HG03064 (cell line): ENCODE data around the gene ZNF296.
"Not testable (repeated sequence)": the region's sequence is repeated elsewhere in the genome, so short reads cannot be mapped to it uniquely, and the experiment has no call there.

Source experiments
- ATAC-seq: cut with Tn5 transposase; IDR thresholded peaks from one replicate; pipeline ENCODE4 v1.9.1; 2021; ENCODE audit warnings: low read depth; ENCODE audit not compliant: unreplicated experiment

The ZNF296 gene

GRCh38 chr19:45076029-45076850 is at the start of gene ZNF296:
Gene ZNF296 (minus strand): TSS chr19:45076478. CDS start chr19:45076373, 105 bp downstream.
- ATAC-seq = no peak

- no peak for ATAC-seq
Measured at GRCh38 chr19:45125360-45125759, 49.1 kb upstream of the ZNF296 start.

GRCh38 chr19:45124021-45124420 is 47.7 kb upstream of the ZNF296 start:
- no peak for ATAC-seq

DNA sequence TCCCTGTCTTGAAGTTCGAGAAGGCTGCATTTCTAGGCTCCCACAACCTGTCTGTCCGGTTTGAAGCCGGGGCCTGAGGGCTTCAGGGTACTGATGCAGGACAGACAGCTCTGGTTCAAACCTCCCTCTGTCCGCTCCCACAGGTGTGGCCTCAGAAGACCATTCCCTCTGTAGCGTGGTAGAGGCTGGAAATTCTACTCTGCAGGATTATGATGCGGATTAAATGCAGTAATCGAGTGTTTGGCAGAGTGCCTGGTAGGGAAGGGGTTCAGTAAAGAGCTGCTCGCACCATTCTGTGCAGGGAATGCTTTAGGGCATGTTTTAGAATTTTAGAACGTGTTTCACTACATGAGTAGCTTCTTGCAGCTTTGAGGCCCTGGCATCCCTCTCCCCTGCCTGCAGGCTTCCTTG is 47.2 kb upstream of the ZNF296 start:
- ATAC-seq = no peak

DNA sequence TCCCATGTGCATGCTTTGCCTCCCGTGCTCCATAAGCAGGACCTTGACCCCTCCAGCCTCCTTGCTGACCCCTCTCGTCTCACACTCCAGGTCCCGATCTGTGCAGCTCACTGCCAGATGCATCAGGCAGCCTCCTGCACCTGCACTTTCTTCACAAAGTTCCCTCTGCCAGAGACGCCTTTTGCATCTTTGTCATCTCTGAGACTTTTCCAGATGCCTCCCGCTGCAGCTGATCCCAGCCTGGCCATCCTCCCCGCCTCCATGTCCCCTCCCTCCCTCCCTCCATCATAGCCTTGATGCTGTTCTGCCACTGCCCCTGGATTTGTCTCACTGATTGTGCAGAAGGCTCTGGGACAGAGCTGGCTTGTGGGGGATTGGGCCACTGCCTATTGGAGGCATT is 46.6 kb upstream of the ZNF296 start:
- no peak for ATAC-seq

DNA sequence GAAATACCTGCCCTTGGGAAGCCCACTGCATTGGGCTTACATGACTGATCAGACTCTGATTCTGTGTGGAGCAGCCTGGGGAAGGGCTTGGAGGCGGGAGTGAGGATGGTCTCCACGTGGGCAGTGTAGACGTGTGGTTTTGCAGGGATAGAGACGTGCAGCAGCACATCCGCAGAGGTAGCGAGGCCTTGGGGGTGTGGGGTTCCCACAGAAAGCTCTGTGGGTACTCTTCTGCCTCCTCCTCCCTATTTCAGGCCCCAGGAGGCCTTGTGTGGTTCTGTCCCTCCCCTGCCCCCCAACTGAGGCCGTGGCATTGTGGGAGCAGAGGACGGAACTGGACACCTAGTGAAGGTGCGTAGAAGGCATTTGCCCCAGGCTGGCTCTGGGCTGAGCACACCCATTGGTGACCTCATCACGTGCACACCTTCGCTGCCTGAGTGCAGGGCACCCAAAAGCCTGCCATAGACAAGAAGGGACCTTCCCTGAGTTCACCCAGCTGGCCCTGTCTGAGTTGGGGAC is 45.6 kb upstream of the ZNF296 start:
- no peak for ATAC-seq

- ATAC-seq = no peak
Measured at GRCh38 chr19:45119582-45119981, 43.3 kb upstream of the ZNF296 start.

DNA sequence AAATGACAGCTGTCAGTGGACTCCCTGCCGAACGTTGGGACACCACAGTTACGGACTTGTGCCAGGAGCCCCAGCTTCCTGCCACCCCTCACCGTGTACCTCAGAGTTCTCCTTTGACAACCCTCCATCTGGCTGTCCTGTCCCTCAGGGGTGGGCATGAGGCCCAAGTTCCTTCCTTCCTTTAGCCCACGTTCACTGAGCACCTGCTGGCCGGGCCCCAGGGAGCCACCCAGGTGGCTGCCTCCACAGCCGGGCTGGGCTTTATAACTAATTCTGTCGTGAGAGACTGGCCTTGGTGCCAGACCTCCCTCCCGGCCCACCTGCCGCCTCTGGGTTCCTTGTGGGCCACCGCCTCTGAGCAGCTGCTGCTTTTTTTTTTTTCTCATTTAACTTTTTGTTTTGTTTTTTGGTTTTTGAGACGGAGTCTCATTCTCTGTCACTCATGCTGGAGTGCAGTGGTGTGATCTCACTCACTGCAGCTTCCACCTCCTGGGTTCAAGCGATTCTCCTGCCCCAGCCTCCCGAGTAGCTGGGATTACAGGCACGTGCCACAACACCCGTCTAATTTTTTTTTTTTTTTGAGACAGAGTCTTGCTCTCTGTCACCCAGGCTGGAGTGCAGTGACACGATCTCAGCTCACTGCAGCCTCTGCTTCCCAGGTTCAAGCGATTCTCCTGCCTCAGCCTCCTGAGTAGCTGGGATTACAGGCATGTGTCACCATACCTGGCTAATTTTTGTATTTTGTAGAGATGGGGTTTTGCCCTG is 42.5 kb upstream of the ZNF296 start:
- not testable (repeated sequence) for ATAC-seq

DNA sequence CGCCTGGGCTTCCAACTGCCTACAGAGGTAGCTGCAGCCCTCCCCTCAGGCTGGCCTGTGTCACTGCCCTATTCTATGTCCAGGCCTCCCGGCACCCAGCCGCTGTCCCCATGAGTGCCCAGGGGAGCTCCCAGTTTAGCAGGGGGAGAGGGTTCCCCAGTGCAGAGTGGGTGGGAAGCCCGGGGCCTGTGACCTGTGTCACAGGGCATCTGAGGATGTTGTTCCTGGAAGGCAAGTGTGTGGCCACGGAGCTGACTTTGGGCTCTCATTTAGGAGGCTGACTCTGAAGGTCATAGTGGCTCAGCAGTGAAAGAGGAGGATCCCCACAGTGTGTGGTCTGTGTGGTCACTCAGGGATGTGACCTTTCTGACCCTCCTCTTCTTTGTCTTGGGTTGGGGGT is 41.8 kb upstream of the ZNF296 start:
- ATAC-seq = no peak

- no peak for ATAC-seq
Measured at GRCh38 chr19:45117671-45118070, 41.4 kb upstream of the ZNF296 start.

DNA sequence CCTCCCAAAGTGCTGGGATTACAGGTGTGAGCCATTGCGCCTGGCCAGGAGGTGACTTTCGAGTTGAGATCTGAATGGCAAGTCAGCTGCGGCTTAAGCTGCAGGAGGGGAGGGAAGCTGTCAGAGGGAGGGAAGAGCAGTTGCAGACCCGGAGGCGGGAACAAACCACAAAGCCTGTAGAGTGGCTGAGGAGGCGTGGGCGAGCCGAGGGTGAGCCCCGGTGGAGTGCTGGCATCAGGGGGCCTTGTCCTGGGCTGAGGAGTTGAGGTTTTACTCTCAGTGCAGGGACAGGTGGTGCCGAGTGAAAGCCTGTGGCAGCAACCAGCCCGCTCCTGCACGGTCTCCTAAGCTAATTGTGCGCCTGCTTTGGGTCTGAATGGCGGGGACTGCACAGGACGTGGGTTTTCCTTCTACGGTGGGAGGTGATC is 40.9 kb upstream of the ZNF296 start:
- ATAC-seq = no peak

- no peak for ATAC-seq
Measured at GRCh38 chr19:45115809-45116615, 39.7 kb upstream of the ZNF296 start.

- no peak for ATAC-seq
Measured at GRCh38 chr19:45114116-45114515, 37.8 kb upstream of the ZNF296 start.

DNA sequence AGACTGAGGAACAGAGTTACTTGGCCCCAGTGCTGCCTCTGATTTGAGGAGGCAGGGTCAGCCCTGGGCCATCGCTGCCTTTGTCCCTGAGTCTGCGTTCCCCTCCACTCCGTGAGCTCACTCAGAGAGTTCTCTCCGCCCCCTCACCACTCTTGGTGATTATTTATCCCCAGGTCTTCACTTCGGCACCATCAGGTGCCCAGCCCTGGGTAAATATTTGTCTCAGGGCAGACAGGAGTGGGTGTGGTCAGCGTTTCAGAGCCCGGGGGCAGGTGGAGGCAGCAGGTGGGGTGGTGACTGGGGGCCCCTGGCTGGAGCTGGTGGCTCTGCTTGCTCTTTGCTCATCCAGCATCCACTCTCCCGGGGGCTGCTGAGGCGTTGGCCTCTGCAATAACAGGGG is 37.4 kb upstream of the ZNF296 start:
- no peak for ATAC-seq

DNA sequence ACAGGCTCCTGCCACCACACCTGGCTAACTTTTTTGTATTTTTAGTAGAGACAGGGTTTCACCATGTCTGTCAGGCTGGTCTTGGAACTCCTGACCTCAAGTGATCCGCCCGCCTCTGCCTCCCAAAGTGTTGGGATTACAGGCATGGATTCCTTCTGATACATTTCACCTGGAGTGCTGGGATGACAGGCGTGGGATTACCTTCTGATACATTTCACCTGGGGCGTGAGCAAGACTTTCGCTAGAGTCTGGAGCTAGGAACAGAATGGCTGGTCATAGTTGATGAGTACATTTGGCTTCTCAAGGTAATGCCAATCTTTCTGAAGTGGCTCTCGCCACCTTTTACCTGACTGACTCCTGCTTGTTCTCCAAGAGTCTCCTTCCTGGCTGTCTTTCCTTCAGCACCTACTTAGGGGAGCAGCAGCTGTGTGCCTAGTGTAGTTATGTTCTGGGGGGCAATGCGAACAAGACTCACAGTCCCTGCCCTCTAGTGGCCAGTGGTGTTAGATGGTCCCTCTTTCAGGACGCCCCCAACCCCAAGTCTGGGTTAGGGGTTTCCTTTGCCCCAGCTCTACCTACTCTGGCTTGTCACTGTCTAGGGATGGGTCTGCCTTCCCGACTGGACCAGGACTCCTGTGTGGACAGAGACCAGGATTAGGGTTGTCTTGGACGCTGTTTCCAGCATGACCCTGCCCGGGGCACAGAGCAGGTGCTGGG is 36.0 kb upstream of the ZNF296 start:
- ATAC-seq = no peak

- no peak for ATAC-seq
Measured at GRCh38 chr19:45110851-45111266, 34.6 kb upstream of the ZNF296 start.

DNA sequence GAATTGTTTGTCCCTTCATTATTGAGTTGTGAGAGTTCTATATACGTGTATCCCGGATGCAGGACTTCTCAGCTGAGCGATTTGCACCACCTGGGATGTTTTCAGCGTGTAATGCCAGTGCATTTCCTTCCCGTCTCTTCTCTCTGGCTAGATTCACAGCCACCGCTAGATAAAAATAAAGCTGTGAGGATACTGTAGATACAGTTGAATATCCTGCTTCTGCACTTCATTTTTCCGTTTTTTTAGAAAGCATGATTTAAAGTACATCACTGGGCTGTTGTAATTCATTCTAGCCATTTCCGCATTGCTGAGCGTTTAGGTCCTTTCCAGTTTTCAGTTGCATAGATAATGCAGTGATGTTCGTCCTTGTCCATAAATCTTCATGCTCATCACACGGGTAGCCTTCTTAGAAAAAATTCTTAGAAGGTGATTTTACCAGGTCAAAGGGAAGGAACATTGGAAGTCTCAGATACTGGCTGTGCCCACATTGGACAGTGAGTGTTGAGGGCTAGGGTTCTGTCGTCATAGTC is 31.4 kb upstream of the ZNF296 start:
- ATAC-seq = no peak

- ATAC-seq = not testable (repeated sequence)
Measured at GRCh38 chr19:45106363-45106762, 30.1 kb upstream of the ZNF296 start.

GRCh38 chr19:45104658-45105349 is 28.5 kb upstream of the ZNF296 start:
- ATAC-seq = no peak
